Activated CD8-positive, alpha-beta T cell treated with anti-CD3 and anti-CD28 coated beads, Interleukin-2, amount 10 ng/mL, durations not matched to agents 7 days and 5 days (primary cell): Measurements from ENCODE around the gene ERN2. TPM values are rescaled to one million over a fixed set of nuclear protein-coding genes. Genes with fewer than 3 reads are reported as not detected.

Source experiments
- ATAC-seq: fragments of 150-1000 bp; cut with Tn5 transposase; one replicate; pipeline ENCODE4 v1.10.0; 2021; ENCODE audit warnings: moderate library complexity
- CTCF ChIA-PET: fragments of 350-600 bp; sonication (Branson Sonifier 250); formaldehyde crosslinking; loops from one replicate; lab custom pipeline; 2021; ENCODE audit warnings: antibody characterized with exemption; lab: Charles Lee
- POLR2A ChIA-PET: fragments of 350-600 bp; sonication (Branson Sonifier 250); formaldehyde crosslinking; loops from one replicate; lab custom pipeline; 2021; ENCODE audit warnings: antibody characterized with exemption; lab: Charles Lee
- DNase-seq: peaks from one replicate; pipeline ENCODE4 v3.0.0-alpha.2; 2020
- H3K27ac Mint-ChIP-seq: one replicate; pipeline ENCODE4 v1.8.0; 2021; ENCODE audit warnings: mild to moderate bottlenecking, mixed read lengths
- H3K27me3 Mint-ChIP-seq: one replicate; pipeline ENCODE4 v1.8.0; 2021; ENCODE audit warnings: low read depth, mixed read lengths
- H3K36me3 Mint-ChIP-seq: one replicate; pipeline ENCODE4 v1.8.0; 2021; ENCODE audit warnings: low read depth, mixed read lengths
- H3K4me1 Mint-ChIP-seq: one replicate; pipeline ENCODE4 v1.8.0; 2021; ENCODE audit warnings: low read depth, mixed read lengths
- H3K4me3 Mint-ChIP-seq: one replicate; pipeline ENCODE4 v1.8.0; 2021; ENCODE audit warnings: mild to moderate bottlenecking, mixed read lengths
- H3K9me3 Mint-ChIP-seq: one replicate; pipeline ENCODE4 v1.8.0; 2022; ENCODE audit warnings: mixed read lengths; ENCODE audit not compliant: insufficient read depth
- total RNA-seq, 2 experiments: library from RNA; stranded (reverse); gene quantifications; one replicate each; pipeline ENCODE4 v1.2.3, GENCODE V29; 2021

Gene ERN2
- total RNA-seq, 2 experiments from 2014 or later = not detected

GRCh38 chr16:23679274-23679985 lies 33.6 kb downstream of the ERN2 start:
- ChIA-PET POLR2A (interaction anchor here (0.7 to 2.6 kb wide), 5 partner anchors 10 to 122 kb away, joined by 3 to 11 read pairs (median 3); partner anchors contain the start of genes EARS2 and UBFD1), CTCF (interaction anchor here (1.1 to 1.6 kb wide), 2 partner anchors 14 to 39 kb away, joined by 3 to 4 read pairs; no protein-coding TSS in a partner anchor)
- Mint-ChIP-seq H3K36me3 (peaks cover 61% of the 10 kb centered on the region), H3K9me3 (no peaks in the 10 kb centered on the region), H3K4me3 (peak overlapping the region; percentile 96), H3K27ac (peak overlapping the region; percentile 84), H3K27me3 (no peaks in the 10 kb centered on the region), H3K4me1 (peaks cover 42% of the 10 kb centered on the region)
- DNase-seq (peak; percentile 41), ATAC-seq (peak; percentile 11)

GRCh38 chr16:23678430-23679273 lies 34.4 kb downstream of the ERN2 start, which contains the start of gene PLK1:
TSS of gene PLK1 (plus strand) at chr16:23678889. CDS start at chr16:23678933, 44 bp downstream.
- H3K27ac Mint-ChIP-seq = peak within 1 kb of the TSS; percentile 85
- peaks cover 38% of the 10 kb centered on the region for H3K4me1 Mint-ChIP-seq
- POLR2A ChIA-PET = interaction anchor here (0.6 to 2.6 kb wide), 7 partner anchors 9 to 1831 kb away, joined by 3 to 11 read pairs (median 4); no protein-coding TSS in a partner anchor
- H3K27me3 Mint-ChIP-seq = no peaks in the 10 kb centered on the region
- H3K9me3 Mint-ChIP-seq = no peaks in the 10 kb centered on the region
- peak within 1 kb of the TSS; percentile 96 for H3K4me3 Mint-ChIP-seq
- peaks cover 57% of the 10 kb centered on the region for H3K36me3 Mint-ChIP-seq
- peak; percentile 99 for ATAC-seq
- DNase-seq = peak; percentile 93
- CTCF ChIA-PET = interaction anchor here (1.1 to 1.6 kb wide), 3 partner anchors 13 to 826 kb away, joined by 3 to 4 read pairs (median 4); no protein-coding TSS in a partner anchor

- DNase-seq = no peak
- POLR2A ChIA-PET = interaction anchor here (0.9 to 1.7 kb wide), 2 partner anchors 12 to 14 kb away, joined by 3 to 6 read pairs; no protein-coding TSS in a partner anchor
- no peaks in the 10 kb centered on the region for H3K9me3 Mint-ChIP-seq
- no peaks in the 10 kb centered on the region for H3K27me3 Mint-ChIP-seq
- ATAC-seq = no peak
- H3K27ac Mint-ChIP-seq = peak overlapping the region; percentile 23
- CTCF ChIA-PET = interaction anchor here (1.1 kb wide), 1 partner anchor 11 kb away, joined by 3 read pairs; no protein-coding TSS in a partner anchor
- peaks cover 46% of the 10 kb centered on the region for H3K36me3 Mint-ChIP-seq
- peaks cover 32% of the 10 kb centered on the region for H3K4me1 Mint-ChIP-seq
- H3K4me3 Mint-ChIP-seq = no peak overlapping the region
Observed at GRCh38 chr16:23676924-23677480, 36.0 kb downstream of the ERN2 start.

GRCh38 chr16:23673971-23674614 lies 38.9 kb downstream of the ERN2 start:
- Mint-ChIP-seq H3K27me3 (no peaks in the 10 kb centered on the region), H3K4me3 (no peak overlapping the region)

GRCh38 chr16:23670137-23670776 lies 42.8 kb downstream of the ERN2 start:
- DNase-seq (peak; percentile 79), ATAC-seq (peak; percentile 93)
- ChIA-PET POLR2A (interaction anchor here (1.6 to 2.6 kb wide), 2 partner anchors 9 to 12 kb away, joined by 4 to 11 read pairs; partner anchors contain the start of gene PLK1), CTCF (interaction anchor here (0.7 to 1.5 kb wide), 3 partner anchors 11 to 447 kb away, joined by 3 to 5 read pairs (median 3); no protein-coding TSS in a partner anchor)
- Mint-ChIP-seq H3K27ac (peak overlapping the region; percentile 47), H3K9me3 (no peaks in the 10 kb centered on the region), H3K36me3 (peaks cover 62% of the 10 kb centered on the region), H3K4me3 (no peak overlapping the region), H3K27me3 (no peaks in the 10 kb centered on the region), H3K4me1 (peaks cover 22% of the 10 kb centered on the region)

More at GRCh38 chr16:23673971-23674614, 38.9 kb downstream of the ERN2 start:
- Mint-ChIP-seq H3K27ac (no peak overlapping the region), H3K4me1 (peaks cover 26% of the 10 kb centered on the region), H3K9me3 (no peaks in the 10 kb centered on the region), H3K36me3 (peaks cover 36% of the 10 kb centered on the region)
- ChIA-PET POLR2A (no interaction called here), CTCF (interaction anchor here (0.6 to 1.2 kb wide), 2 partner anchors 22 to 77 kb away, joined by 3 to 4 read pairs; no protein-coding TSS in a partner anchor)
- DNase-seq (no peak), ATAC-seq (no peak)

- ATAC-seq = no peak
- peaks cover 66% of the 10 kb centered on the region for H3K36me3 Mint-ChIP-seq
- DNase-seq = no peak
- ChIA-PET CTCF (interaction anchor here (1.5 kb wide), 1 partner anchor 9 kb away, joined by 5 read pairs; no protein-coding TSS in a partner anchor), POLR2A (interaction anchor here (1.1 to 2.6 kb wide), 3 partner anchors 10 to 36 kb away, joined by 3 to 11 read pairs (median 4); partner anchors contain the start of gene PLK1)
- no peaks in the 10 kb centered on the region for H3K27me3 Mint-ChIP-seq
- peaks cover 22% of the 10 kb centered on the region for H3K4me1 Mint-ChIP-seq
- no peak overlapping the region for H3K4me3 Mint-ChIP-seq
- no peaks in the 10 kb centered on the region for H3K9me3 Mint-ChIP-seq
- no peak overlapping the region for H3K27ac Mint-ChIP-seq
Observed at GRCh38 chr16:23668873-23669272, 44.1 kb downstream of the ERN2 start.

GRCh38 chr16:23668225-23668624 lies 44.8 kb downstream of the ERN2 start:
- no peak overlapping the region for H3K4me3 Mint-ChIP-seq
- DNase-seq (no peak), ATAC-seq (no peak)
- CTCF ChIA-PET = no interaction called here
- H3K4me1 Mint-ChIP-seq = peaks cover 22% of the 10 kb centered on the region
- H3K27me3 Mint-ChIP-seq = no peaks in the 10 kb centered on the region
- H3K9me3 Mint-ChIP-seq = no peaks in the 10 kb centered on the region
- POLR2A ChIA-PET = interaction anchor here (1.1 to 2.6 kb wide), 3 partner anchors 10 to 35 kb away, joined by 3 to 11 read pairs (median 4); partner anchors contain the start of gene PLK1
- no peak overlapping the region for H3K27ac Mint-ChIP-seq
- H3K36me3 Mint-ChIP-seq = peaks cover 67% of the 10 kb centered on the region

GRCh38 chr16:23667355-23667659 lies 45.7 kb downstream of the ERN2 start:
- Mint-ChIP-seq H3K9me3 (no peaks in the 10 kb centered on the region), H3K27me3 (no peaks in the 10 kb centered on the region), H3K36me3 (peaks cover 75% of the 10 kb centered on the region), H3K4me1 (peaks cover 22% of the 10 kb centered on the region), H3K27ac (no peak overlapping the region), H3K4me3 (no peak overlapping the region)
- CTCF ChIA-PET = no interaction called here
- ATAC-seq = no peak
- POLR2A ChIA-PET = interaction anchor here (1.3 kb wide), 1 partner anchor 11 kb away, joined by 3 read pairs; the partner anchor contains the start of gene PLK1
- no peak for DNase-seq

- H3K9me3 Mint-ChIP-seq = no peaks in the 10 kb centered on the region
- H3K36me3 Mint-ChIP-seq = peaks cover 79% of the 10 kb centered on the region
- H3K27me3 Mint-ChIP-seq = no peaks in the 10 kb centered on the region
- H3K4me1 Mint-ChIP-seq = peaks cover 22% of the 10 kb centered on the region
- ATAC-seq (no peak), DNase-seq (no peak)
- no peak overlapping the region for H3K4me3 Mint-ChIP-seq
- CTCF ChIA-PET = no interaction called here
- POLR2A ChIA-PET = interaction anchor here (0.6 to 1.3 kb wide), 2 partner anchors 12 to 219 kb away, joined by 3 read pairs; partner anchors contain the start of gene PLK1
- H3K27ac Mint-ChIP-seq = no peak overlapping the region
Observed at GRCh38 chr16:23666571-23667354, 46.3 kb downstream of the ERN2 start.

GRCh38 chr16:23663918-23664317 lies 49.1 kb downstream of the ERN2 start:
- ChIA-PET POLR2A (no interaction called here), CTCF (interaction anchor here (1.4 kb wide), 1 partner anchor 139 kb away, joined by 3 read pairs; no protein-coding TSS in a partner anchor)
- peaks cover 83% of the 10 kb centered on the region for H3K36me3 Mint-ChIP-seq
- no peak overlapping the region for H3K27ac Mint-ChIP-seq
- H3K27me3 Mint-ChIP-seq = no peaks in the 10 kb centered on the region
- H3K4me3 Mint-ChIP-seq = no peak overlapping the region
- H3K9me3 Mint-ChIP-seq = no peaks in the 10 kb centered on the region
- H3K4me1 Mint-ChIP-seq = peaks cover 3% of the 10 kb centered on the region
- ATAC-seq (no peak), DNase-seq (no peak)
